Measurements from ENCODE around the gene HPCAL4.

HPCAL4 gene

DNA sequence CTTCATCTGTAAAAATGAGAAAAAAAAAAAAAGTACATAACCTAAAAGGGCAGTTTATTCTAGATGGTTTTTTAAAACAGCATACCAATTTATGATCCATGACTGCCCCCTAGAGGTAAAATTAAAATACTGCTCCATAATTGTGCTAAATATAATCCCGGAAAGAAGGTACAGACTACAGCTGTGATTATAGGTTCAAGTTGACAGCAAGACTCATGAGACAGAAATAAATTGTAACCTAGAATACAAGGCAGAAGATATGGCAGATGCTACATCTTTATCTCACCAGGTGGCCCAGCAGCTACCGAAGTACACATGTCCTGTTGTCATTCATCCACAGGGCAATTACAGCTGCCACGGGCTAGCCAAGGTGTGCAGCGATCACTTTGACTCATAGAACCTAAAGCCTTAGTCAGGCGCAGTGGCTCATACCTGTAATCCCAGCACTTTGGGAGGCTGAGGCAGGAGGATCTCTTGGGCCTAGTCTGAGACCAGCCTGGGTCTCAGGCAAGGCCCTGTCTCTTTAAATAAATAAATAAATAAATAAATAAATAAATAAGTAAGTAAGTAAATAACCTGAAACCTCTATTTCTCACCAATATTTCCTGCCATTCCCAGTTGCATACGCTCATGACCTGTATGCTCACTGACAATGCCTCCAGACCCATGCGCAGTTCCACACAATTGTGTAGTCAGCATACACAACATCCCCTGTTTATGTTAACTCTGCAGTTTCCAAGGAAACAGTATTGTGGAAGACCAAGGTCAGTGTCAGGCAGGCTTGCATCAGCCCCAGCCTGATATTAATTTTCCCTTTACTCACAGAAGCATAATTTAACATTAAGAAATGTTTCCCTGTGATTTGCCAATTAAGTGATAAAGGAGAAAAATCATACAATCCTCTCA is 29.1 kb upstream of the HPCAL4 start (continued):
- TF ChIP-seq SP2 (tag by site-specific recombination; IDR thresholded peaks at IDR 0.05): no peak
- no peak for TF ChIP-seq ZNF837 (tag by site-specific recombination; IDR thresholded peaks at IDR 0.05)
- TF ChIP-seq ZNF521 (tag by site-specific recombination; IDR thresholded peaks at IDR 0.05): no peak
- no peak for TF ChIP-seq ZNF621 (tag by site-specific recombination; IDR thresholded peaks at IDR 0.05)
- no peak for TF ChIP-seq ZNF175 (tag by site-specific recombination; IDR thresholded peaks at IDR 0.05)
- TF ChIP-seq ZNF600 (tag by site-specific recombination; IDR thresholded peaks at IDR 0.05): no peak
- TF ChIP-seq, protein P1, sequence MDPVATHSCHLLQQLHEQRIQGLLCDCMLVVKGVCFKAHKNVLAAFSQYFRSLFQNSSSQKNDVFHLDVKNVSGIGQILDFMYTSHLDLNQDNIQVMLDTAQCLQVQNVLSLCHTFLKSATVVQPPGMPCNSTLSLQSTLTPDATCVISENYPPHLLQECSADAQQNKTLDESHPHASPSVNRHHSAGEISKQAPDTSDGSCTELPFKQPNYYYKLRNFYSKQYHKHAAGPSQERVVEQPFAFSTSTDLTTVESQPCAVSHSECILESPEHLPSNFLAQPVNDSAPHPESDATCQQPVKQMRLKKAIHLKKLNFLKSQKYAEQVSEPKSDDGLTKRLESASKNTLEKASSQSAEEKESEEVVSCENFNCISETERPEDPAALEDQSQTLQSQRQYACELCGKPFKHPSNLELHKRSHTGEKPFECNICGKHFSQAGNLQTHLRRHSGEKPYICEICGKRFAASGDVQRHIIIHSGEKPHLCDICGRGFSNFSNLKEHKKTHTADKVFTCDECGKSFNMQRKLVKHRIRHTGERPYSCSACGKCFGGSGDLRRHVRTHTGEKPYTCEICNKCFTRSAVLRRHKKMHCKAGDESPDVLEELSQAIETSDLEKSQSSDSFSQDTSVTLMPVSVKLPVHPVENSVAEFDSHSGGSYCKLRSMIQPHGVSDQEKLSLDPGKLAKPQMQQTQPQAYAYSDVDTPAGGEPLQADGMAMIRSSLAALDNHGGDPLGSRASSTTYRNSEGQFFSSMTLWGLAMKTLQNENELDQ (tag by site-specific recombination; IDR thresholded peaks at IDR 0.05; ENCODE audit: low read depth): no peak
- no peak for TF ChIP-seq ZBTB20 (tag by site-specific recombination; IDR thresholded peaks at IDR 0.05)
- no peak for TF ChIP-seq ZNF670 (tag by site-specific recombination; IDR thresholded peaks at IDR 0.05; ENCODE audit: low read depth)
- TF ChIP-seq MEIS1 (CRISPR knock-in tag; IDR thresholded peaks at IDR 0.05; ENCODE audit: borderline replicate concordance): no peak
- no peak for TF ChIP-seq ZNF792 (tag by site-specific recombination; IDR thresholded peaks at IDR 0.05)
- TF ChIP-seq OVOL3 (tag by site-specific recombination; IDR thresholded peaks at IDR 0.05): peak; percentile 54; the same call in 1 of the 2 replicates
- TF ChIP-seq ZNF623 (tag by site-specific recombination; IDR thresholded peaks at IDR 0.05): peak; percentile 85
- TF ChIP-seq, protein P2, sequence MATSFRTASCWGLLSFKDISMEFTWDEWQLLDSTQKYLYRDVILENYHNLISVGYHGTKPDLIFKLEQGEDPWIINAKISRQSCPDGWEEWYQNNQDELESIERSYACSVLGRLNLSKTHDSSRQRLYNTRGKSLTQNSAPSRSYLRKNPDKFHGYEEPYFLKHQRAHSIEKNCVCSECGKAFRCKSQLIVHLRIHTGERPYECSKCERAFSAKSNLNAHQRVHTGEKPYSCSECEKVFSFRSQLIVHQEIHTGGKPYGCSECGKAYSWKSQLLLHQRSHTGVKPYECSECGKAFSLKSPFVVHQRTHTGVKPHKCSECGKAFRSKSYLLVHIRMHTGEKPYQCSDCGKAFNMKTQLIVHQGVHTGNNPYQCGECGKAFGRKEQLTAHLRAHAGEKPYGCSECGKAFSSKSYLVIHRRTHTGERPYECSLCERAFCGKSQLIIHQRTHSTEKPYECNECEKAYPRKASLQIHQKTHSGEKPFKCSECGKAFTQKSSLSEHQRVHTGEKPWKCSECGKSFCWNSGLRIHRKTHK (tag by site-specific recombination; IDR thresholded peaks at IDR 0.05): 0 out of 2 replicates have a peak, but pooled peaks have one; percentile 13
- TF ChIP-seq, protein P3, sequence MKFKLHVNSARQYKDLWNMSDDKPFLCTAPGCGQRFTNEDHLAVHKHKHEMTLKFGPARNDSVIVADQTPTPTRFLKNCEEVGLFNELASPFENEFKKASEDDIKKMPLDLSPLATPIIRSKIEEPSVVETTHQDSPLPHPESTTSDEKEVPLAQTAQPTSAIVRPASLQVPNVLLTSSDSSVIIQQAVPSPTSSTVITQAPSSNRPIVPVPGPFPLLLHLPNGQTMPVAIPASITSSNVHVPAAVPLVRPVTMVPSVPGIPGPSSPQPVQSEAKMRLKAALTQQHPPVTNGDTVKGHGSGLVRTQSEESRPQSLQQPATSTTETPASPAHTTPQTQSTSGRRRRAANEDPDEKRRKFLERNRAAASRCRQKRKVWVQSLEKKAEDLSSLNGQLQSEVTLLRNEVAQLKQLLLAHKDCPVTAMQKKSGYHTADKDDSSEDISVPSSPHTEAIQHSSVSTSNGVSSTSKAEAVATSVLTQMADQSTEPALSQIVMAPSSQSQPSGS (tag by site-specific recombination; IDR thresholded peaks at IDR 0.05; ENCODE audit: low read depth): no peak
- peak; percentile 90; the same call in 1 of the 2 replicates for TF ChIP-seq ZNF292 (tag by site-specific recombination; IDR thresholded peaks at IDR 0.05; ENCODE audit: borderline replicate concordance, low read depth)
- TF ChIP-seq BCL11B (tag by site-specific recombination; IDR thresholded peaks at IDR 0.05; ENCODE audit: low read depth): no peak
- TF ChIP-seq ZNF654 (tag by site-specific recombination; IDR thresholded peaks at IDR 0.05; ENCODE audit: low read depth): peak; percentile 90
- TF ChIP-seq, protein P4, sequence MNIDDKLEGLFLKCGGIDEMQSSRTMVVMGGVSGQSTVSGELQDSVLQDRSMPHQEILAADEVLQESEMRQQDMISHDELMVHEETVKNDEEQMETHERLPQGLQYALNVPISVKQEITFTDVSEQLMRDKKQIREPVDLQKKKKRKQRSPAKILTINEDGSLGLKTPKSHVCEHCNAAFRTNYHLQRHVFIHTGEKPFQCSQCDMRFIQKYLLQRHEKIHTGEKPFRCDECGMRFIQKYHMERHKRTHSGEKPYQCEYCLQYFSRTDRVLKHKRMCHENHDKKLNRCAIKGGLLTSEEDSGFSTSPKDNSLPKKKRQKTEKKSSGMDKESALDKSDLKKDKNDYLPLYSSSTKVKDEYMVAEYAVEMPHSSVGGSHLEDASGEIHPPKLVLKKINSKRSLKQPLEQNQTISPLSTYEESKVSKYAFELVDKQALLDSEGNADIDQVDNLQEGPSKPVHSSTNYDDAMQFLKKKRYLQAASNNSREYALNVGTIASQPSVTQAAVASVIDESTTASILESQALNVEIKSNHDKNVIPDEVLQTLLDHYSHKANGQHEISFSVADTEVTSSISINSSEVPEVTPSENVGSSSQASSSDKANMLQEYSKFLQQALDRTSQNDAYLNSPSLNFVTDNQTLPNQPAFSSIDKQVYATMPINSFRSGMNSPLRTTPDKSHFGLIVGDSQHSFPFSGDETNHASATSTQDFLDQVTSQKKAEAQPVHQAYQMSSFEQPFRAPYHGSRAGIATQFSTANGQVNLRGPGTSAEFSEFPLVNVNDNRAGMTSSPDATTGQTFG (tag by site-specific recombination; IDR thresholded peaks at IDR 0.05; ENCODE audit: borderline replicate concordance): no peak
- TF ChIP-seq ZNF132 (tag by site-specific recombination; IDR thresholded peaks at IDR 0.05; ENCODE audit: borderline replicate concordance): no peak
- TF ChIP-seq, protein P5, sequence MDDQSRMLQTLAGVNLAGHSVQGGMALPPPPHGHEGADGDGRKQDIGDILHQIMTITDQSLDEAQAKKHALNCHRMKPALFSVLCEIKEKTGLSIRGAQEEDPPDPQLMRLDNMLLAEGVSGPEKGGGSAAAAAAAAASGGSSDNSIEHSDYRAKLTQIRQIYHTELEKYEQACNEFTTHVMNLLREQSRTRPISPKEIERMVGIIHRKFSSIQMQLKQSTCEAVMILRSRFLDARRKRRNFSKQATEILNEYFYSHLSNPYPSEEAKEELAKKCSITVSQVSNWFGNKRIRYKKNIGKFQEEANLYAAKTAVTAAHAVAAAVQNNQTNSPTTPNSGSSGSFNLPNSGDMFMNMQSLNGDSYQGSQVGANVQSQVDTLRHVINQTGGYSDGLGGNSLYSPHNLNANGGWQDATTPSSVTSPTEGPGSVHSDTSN (CRISPR knock-in tag; IDR thresholded peaks at IDR 0.05): no peak
- no peak for TF ChIP-seq ZNF341 (tag by site-specific recombination; IDR thresholded peaks at IDR 0.05; ENCODE audit: low read depth)
- TF ChIP-seq, protein P6, sequence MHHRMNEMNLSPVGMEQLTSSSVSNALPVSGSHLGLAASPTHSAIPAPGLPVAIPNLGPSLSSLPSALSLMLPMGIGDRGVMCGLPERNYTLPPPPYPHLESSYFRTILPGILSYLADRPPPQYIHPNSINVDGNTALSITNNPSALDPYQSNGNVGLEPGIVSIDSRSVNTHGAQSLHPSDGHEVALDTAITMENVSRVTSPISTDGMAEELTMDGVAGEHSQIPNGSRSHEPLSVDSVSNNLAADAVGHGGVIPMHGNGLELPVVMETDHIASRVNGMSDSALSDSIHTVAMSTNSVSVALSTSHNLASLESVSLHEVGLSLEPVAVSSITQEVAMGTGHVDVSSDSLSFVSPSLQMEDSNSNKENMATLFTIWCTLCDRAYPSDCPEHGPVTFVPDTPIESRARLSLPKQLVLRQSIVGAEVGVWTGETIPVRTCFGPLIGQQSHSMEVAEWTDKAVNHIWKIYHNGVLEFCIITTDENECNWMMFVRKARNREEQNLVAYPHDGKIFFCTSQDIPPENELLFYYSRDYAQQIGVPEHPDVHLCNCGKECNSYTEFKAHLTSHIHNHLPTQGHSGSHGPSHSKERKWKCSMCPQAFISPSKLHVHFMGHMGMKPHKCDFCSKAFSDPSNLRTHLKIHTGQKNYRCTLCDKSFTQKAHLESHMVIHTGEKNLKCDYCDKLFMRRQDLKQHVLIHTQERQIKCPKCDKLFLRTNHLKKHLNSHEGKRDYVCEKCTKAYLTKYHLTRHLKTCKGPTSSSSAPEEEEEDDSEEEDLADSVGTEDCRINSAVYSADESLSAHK (tag by site-specific recombination; IDR thresholded peaks at IDR 0.05): no peak; the same call in 1 of the 2 replicates
- no peak for TF ChIP-seq ZNF530 (tag by site-specific recombination; IDR thresholded peaks at IDR 0.05; ENCODE audit: low read depth)
- no peak for TF ChIP-seq ZFHX2 (tag by site-specific recombination; conservative IDR thresholded peaks at IDR 0.05)

Measured in HEK293 (cell line).